ENCODE measurements around the gene CCSAP.

The CCSAP gene

DNA sequence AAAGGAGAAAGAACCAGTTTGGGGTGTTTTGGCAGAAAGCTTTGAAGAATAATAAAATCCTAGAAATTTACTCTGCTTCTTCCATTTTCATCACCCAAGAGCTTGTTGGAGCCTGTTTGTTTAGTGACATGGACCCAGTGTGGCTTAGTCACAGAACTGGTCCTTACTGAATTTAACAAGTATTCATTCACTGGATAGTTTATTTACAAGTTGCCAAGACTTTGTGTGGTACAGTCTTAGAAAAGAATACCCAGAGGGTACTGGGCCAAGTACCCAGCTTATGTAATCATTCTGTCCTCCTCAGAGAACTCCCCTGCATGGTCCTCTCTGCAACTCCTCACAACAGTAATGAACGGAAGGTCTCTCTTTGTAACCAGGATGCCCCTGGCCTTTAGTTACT is 55.6 kb downstream of the CCSAP start:
- DNase-seq: peak in 4 of 51 donors; percentile 12 to 48 (median 20)

GRCh38 chr1:229286099-229286766 is 56.6 kb downstream of the CCSAP start:
- no peak for DNase-seq

- DNase-seq: no peak
Observed at GRCh38 chr1:229285440-229285839, 57.4 kb downstream of the CCSAP start.

DNA sequence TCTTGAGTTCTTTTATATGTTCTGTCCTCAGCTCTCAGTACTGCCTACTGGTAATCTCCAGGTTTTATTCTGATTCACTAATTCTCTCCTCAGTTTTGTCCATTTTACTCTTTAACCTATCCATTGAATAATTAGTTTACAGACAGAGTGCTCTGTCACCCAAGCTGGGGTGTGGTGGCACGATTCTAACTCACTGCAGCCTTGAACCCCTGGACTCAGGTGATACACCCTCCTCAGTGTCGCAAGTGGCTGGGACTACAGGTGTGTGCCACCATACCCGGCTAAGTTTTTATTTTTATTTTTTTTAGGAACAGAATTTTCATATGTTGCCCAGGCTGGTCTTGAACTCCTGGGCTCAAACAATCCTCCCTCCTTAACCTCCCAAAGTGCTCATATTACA is 58.0 kb downstream of the CCSAP start:
- no peak for DNase-seq

DNA sequence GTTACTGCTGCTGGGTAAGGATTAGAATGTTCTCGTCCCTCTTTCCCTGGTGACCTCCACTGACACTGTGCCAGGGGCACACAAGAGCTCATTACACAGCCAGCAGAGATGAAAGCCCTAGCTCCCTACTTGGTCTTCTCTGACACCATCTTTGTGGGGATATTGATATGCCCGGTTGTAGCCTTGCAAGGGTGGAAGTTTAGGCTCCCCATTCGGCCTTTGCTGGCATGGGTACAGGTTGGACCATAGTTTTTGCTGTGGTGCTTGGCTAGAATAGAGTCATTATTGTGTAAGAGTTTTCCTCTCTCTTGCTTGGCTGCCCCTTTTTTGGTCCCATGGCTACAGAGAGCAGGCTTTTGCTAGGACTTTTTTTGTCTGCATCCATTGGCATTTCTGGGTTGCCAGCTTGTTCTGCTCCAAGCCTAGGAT is 59.6 kb downstream of the CCSAP start:
- DNase-seq: peak in 17 of 51 donors; percentile 15 to 62 (median 35)

DNA sequence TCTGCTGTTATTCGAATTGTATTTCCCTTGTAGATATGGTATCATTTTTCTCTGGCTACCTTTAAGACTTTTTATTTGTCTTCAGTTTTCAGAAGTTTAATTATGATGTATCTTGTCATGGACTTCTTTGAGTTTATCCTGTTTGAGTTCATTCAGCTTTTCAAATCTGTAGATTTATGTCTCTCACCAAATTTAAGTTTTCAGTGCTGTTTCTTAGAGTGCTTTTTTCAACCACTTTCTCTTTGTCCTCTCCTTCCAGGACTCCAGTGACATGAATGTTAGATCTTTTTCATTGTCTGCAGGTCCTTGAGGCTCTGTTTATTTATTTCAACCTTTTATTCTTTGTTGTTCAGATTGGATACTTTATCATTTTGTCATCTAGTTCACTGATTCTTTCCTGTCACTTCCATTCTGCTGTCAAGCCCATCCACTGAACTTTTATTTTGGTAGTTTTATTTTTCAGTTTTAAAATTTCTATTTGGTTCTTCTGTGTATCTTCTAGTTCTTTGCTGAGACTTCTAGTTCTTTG is 60.5 kb downstream of the CCSAP start:
- no peak for DNase-seq

GRCh38 chr1:229281339-229281926 is 61.4 kb downstream of the CCSAP start:
- DNase-seq: no peak

DNA sequence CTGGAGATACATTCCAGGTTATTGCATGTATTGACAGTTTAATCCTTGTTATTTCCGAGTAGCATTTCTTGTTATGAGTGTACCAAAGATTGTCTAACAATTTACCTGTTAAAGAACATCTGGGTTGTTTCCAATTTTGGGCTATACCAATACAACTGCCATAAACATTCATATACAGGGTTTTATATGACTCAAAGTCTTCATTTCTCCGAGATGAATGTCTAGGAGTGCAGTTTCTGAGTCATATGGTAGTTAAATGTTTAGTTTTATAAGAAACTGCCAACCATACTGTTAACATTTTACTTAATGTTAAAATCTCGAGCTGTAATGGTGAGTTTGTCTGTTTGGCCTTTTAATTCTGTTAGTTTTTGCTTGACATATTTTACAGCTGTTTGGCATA is 61.9 kb downstream of the CCSAP start:
- no peak for DNase-seq

GRCh38 chr1:229280037-229280828 is 62.6 kb downstream of the CCSAP start:
- DNase-seq: no peak

- DNase-seq: no peak
Observed at GRCh38 chr1:229279242-229279641, 63.6 kb downstream of the CCSAP start.

DNA sequence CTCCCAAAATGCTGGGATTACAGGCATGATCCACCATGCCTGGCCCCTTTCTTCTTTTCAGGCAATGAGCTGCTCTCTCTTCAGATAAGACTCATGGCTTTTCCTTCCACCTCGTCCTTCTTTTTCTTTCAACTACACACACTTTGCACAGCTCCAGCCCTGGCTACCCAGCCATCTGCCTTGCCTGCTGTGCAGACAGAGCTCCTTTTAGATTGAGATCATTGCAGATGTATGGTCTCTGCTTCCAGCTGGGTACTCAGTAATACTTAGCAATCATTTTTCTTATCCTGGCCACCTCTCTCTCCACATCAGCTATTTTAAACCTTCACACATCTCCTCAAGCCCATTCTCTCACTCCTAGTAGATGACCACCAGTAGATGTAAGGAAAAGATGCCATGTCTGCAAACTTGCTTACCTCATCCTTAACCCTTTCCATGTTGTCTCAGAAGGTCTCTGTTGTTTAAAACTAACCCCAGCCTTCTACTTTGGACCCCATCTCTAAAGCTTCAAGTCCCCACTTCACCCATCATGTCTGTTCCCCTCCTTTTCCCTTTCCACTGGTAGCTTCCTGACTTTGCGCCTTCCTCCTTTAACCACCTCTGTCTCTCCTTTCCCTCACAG is 64.6 kb downstream of the CCSAP start:
- DNase-seq: no peak

DNA sequence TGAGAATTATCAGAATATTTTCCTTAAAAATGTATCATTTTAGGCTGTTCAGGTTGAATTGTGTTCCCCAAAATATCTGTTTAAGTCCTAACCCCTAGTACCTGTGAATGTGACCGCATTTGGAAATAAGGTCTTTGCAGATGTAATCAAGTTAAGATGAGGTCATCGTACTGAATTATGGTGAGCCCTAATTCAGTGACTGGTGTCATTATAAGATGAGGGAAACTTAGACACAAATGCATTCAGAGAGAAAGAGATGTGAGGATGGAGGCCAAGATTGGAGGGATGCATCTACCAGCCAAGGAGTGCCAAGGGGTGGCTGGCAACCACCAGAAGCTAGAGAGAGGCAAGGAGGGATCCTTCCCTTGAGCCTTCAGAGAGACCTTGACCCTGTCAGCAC is 67.8 kb downstream of the CCSAP start:
- no peak for DNase-seq

GRCh38 chr1:229273507-229274232 is 69.2 kb downstream of the CCSAP start:
- no peak for DNase-seq

GRCh38 chr1:229272164-229273158 is 70.4 kb downstream of the CCSAP start:
- DNase-seq: no peak

DNA sequence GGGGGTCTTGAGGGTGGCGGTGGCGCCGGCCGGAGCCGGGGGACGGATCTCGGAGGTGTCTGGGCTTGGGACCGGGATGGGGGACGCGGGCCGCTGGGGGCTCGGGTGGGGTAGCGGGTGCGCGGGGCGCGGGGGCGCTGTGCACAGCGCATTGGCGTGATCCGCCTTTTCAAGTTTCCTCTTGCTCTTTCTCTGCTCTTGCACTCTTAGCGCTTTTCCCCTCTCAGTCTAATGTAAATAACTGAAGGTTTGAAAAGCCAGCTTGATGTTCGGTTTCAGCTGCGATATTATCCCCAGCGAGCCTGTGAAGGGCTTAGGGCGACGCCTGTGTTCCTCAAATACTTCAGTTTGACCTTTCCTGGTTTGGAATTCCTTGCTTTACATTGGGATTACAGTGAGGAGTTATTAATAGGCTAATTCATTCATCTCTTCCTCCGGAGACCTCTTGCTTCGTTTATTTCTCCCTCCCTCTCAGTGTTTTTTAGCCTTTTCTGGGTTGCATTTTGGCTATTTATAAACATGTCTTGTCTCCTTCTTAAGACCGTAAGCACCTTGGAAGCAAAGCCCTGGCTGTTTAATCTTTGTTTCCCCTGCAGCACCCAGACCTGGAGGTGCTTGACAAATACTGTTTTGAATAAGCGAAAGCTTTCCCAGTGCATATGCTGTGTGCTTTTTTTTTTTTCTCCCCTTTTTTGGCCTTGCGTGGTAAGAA is 71.2 kb downstream of the CCSAP start:
- peak in 25 of 51 donors; percentile 38 to 86 (median 65) for DNase-seq
